GM11168 (cell line): Measurements from ENCODE around the gene DSC2.
"Not testable (repeated sequence)": the region's sequence is repeated elsewhere in the genome, so short reads cannot be mapped to it uniquely, and the experiment has no call there.

ENCODE experiments used
- in situ Hi-C: fragments of 300-500 bp; cut with MboI; formaldehyde crosslinking; loops from one replicate; pipeline ENCODE4 v1.12.0; 2022; ENCODE audit warnings: low sequenced_read_pairs; ENCODE audit not compliant: unreplicated experiment

DSC2 gene

GRCh38 chr18:31102025-31102684 is at the start of gene DSC2:
TSS of gene DSC2 (minus strand) at chr18:31102421. CDS start at chr18:31101971, 450 bp downstream.
- in situ Hi-C loops = no loop called here

DNA sequence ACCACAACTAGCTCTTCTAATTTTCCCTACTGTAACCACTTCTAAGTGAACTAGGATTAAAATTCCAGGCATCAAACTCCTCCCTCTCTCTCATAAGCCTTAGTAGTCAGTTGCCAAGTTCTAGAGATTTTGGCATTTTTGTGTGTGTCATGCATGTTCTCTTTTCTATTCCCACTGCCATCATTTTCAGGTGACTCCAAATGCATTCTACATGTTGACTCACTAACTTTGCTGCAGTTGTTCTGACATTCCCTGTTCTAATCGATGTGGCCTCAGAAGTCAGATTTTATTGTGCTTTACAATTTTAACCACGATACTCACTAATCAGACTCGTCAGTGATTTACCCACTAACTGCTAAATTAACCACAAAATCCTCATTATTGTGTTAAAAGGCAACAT is 47.1 kb upstream of the DSC2 start:
- in situ Hi-C loops = no loop called here

DNA sequence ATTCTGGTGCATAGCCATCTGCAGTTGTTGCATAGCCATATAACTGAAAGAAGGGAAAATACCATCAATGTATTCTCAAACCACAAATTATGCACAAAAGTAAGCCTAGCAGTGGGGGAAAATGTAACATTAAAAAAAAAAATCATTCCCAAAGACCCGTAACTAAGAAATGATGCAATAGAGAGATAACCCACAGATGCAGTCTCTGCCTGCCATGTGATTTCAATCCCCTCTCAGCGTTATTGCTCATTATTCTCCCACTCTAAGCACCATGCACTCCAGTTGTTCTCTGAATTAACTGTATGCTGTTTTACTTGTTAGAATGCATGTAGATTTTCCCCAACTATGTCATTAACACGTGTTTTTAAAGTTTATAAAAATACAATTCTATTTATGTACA is 46.4 kb upstream of the DSC2 start:
- in situ Hi-C loops = no loop called here

DNA sequence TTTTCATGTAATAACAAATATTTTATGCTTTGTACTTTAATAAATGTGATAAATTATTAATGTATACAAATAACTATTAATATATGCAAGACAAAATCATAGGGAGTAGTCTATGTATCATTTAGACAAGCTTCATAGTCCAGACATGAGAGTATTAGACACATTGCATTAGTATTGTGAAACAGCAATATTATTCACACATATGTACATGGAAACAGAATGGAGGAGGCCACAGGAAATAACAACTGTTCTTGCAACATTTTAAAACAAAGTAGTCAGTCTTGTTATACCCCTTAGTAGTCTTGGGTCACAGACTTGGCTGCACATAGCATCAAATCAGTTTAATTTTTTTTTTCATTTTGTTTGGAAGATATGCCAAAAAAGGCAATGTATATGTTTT is 44.6 kb upstream of the DSC2 start:
- in situ Hi-C loops = no loop called here

GRCh38 chr18:31143025-31143424 is 40.8 kb upstream of the DSC2 start:
- in situ Hi-C loops = no loop called here

GRCh38 chr18:31138709-31139108 is 36.5 kb upstream of the DSC2 start:
- in situ Hi-C loops = no loop called here

DNA sequence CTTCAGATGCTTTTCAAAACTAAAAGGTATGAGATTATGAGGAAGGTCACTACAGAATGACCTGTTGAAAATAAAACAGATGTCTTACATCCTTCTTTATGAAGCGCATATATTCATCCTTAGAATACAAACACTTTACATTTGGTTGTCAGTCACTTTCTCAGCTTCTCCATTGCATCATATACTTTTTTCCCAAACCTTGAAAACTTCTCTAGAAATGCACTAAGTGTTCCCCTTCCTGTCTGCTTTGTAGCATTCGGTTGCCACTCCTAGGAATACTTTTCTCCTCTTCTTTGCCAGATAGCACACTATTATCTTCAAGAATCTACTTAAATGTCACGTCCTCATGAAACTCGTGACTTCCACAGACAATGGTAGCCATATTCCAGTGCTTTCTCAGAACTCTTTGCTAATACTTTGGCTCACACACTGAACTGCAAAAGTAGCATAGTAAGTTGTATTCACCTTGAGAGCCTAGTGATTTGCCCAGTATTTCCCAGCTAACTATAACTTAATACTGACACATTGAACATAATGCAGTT is 32.8 kb upstream of the DSC2 start:
- in situ Hi-C loops = no loop called here

- in situ Hi-C loops = no loop called here
These were observed 27.3 kb upstream of the DSC2 start for GRCh38 chr18:31129398-31130115.

DNA sequence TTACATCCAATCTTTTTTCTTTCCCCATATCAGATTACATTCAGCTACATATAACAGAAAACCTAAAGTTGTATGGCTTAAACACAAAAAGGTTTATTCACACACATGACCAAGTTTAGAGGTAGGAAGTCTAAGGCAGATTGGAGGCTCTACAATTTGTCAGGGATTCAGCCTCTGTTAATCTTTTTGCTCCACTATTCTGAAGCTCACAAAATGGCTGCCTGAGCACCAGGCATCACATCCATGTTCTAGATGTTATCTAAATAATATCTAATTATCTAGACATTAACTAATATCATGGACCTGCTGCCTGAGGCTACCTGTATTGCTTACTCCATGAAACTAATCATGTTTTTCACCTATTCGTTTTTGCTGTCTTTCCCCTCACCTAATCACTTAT is 23.7 kb upstream of the DSC2 start:
- in situ Hi-C loops = no loop called here

DNA sequence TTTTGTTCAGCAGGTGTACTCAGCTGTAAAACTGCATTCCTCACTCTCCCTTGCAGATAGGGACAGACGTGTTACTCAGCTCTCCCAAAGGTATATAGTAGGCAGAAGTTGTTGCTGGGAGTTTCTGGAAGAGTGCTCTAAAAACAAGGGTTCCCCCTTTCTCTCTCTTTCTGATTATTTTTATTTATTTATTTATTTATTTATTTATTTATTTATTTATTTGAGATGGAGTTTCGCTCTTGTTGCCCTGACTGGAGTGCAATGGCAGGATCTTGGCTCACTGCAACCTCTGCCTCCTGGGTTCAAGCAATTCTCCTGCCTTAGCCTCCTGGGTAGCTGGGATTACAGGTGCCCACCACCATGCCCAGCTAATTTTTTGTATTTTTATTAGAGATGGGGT is 20.9 kb upstream of the DSC2 start:
- in situ Hi-C loops = not testable (repeated sequence)

- in situ Hi-C loops = no loop called here
These were observed 18.4 kb upstream of the DSC2 start for GRCh38 chr18:31120594-31120993.

DNA sequence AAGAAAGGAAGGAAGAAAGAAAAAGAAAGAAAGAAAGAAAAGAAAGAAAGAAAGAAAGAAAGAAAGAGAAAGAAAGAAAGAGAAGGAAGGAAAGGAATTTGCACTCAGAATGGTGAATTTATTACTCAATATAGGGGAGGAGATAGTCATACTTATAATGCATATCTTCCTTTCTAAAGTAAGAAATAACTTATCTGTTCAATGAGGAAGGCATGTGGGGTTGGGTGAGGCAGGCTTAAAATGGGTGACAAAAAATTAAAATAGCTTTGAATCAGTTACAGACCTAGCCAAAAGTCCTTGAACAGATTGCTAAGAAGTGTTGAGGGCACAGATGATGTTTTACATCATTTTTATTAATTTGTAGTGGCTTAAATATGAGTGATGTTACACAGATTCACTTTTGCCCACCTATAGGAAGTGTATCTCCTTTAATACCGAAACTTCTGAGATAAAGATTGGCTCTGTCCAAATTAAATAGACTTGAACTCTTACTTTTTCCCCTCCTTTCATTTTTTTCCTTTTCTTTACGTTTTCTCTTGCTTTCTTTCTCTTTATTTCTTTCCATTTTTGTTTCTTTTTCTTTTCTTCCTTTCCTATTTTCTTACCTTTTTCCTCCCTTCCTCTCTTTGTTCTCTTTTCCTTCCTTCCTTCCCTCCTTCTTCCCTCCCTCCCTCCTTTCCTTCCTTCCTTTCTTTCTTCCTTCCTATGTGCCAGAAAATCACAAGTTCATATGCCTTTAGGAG is 14.8 kb upstream of the DSC2 start:
- in situ Hi-C loops = no loop called here

DNA sequence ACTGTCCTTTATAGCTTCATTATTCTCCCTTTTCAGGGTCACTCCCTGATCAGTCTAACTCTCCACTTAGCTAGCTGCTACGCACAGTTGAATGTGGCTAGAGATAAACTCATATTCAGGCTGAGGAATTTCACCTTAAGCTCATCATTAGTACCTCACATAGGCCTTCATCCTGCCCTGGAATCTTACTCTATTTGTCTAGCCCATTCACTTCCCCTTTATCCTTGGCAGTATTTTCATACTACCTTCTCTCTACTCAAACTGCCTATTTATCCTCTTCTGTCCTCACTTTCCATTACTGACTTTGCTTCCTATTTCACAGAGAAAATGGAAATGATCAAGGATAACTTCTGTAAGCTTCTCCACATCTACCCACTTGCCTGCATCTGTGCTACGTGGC is 10.6 kb upstream of the DSC2 start:
- in situ Hi-C loops = no loop called here

DNA sequence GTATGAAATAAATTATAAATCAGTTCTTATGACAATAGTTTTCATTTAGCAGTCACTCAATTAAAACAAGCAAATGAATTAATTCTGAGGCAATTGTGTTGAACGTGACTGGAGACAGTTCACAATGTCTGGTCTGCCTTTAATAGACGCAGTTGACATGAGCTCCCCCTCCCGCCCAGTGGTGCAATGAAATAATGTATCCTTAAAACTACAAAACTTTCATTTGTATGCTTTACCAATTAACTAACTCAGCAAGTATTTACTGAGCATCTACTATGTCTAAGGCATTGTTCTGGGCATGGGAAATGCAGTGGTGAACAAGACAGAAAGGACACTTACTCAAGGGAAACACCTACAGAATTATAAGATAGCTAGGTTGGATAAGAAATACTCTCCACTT is 3.5 kb upstream of the DSC2 start:
- in situ Hi-C loops = no loop called here

GRCh38 chr18:31104444-31104843 is 2.2 kb upstream of the DSC2 start:
- in situ Hi-C loops = no loop called here

DNA sequence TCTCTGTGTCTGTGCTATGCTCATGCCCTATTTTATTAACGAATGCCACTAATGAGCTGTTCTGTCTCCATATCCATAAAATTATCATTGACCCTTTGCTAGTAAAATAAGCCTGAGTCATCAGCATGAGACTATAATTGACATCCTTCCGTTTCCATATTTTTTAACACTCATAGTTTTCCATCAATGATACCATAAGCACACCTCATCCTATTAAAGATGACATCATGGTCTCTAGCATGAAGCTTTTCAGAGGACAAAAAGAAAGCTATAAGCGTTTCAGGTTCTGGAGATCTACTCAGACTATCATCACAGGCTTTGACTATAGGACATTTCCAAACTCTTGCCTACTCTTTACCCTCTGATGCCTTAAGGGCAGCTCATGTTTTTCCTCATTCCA is 1.2 kb upstream of the DSC2 start:
- in situ Hi-C loops = no loop called here

DNA sequence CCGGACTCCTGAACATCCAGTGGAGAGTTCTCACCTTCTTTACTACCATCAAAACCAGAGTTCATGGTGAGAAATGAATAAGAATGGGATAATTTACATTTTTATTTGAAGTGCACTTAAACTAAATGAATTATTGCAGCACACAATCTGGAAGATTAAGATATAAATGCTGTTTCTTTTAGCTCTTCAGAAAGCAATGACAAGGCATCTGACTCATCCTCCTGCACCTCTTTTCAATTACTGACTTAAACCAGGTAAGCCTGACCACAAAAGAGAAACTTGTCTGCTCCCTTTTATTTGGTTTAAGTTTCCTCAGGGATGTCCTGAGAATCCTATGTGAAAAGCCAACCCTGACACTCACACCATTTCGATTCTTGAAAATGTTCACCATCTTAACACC is 720 bp upstream of the DSC2 start:
- in situ Hi-C loops = no loop called here

DNA sequence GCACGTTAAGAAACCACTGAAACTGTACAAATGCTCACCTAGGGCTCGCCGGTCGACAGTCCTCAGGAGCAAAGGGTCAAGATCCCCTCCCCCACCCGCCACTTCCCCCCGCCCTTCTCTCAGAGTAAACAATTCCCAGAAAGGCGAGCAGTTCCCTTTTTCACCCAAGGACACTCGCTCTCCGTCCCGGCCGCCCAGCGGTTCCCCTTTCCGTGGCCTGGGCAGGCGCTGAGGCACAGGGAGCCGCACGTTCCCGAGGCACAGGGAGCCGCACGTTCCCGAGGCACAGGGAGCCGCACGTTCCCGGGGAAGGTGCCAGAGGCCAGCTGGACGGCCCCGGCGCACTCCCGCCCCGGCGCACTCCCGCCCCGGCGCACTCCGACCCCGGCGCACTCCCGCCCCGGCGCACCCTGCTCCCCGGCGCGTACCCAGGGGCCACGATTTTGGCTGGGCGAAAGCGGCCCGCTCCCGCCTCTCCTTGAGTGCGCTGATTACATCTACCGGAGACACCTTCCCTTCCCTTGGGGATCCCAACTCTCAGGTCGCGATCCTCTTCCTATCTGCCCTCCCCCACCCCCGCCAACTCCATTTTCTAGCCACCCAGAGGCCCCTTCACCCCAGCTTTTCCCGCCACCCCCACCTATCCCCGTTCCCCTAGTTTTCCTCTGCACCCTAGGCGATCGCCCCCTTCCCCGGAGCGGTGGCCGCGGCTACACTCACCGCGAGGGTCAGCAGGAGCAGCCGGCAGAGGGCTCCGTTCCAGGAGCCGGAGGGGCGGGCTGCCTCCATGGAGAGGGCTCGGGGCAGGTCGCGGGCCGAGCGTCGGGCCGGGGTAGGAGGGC is 817 bp downstream of the DSC2 start:
- in situ Hi-C loops = no loop called here

GRCh38 chr18:31100436-31101182 is 1.6 kb downstream of the DSC2 start:
- in situ Hi-C loops = no loop called here
